ENCODE measurements around the gene PRRG2. TPM values are rescaled to one million over a fixed set of nuclear protein-coding genes. Genes with fewer than 3 reads are reported as not detected.

PRRG2 gene
- total and polyA plus RNA-seq, 2 of the 13 experiments (the other 11 are each of a cell fraction or from before 2014, with no cell fraction given): 0.66 to 0.82 TPM

- TF ChIP-seq HNRNPK (IDR thresholded peaks at IDR 0.05; ENCODE audit: low read depth, low read length, poor library complexity, severe bottlenecking) (no peak), RXRA (CRISPR knock-in tag; IDR thresholded peaks at IDR 0.05) (no peak), MTA1 (CRISPR knock-in tag; IDR thresholded peaks at IDR 0.05; ENCODE audit: borderline replicate concordance) (peak; percentile 37; the same call in 1 of the 2 replicates), ZNF17 (CRISPR knock-in tag; IDR thresholded peaks at IDR 0.05) (no peak), KDM4B (CRISPR knock-in tag; IDR thresholded peaks at IDR 0.05) (no peak), GTF2F1 (IDR thresholded peaks at IDR 0.05; ENCODE audit: low read length) (no peak), HDAC1 (CRISPR knock-in tag; IDR thresholded peaks at IDR 0.05) (peak; percentile 14; the same call in 1 of the 2 replicates), ZNF747 (CRISPR knock-in tag; IDR thresholded peaks at IDR 0.05; ENCODE audit: borderline replicate concordance) (no peak), ZFY (CRISPR knock-in tag; IDR thresholded peaks at IDR 0.05) (peak; percentile 81), TSC22D2 (CRISPR knock-in tag; IDR thresholded peaks at IDR 0.05; ENCODE audit: borderline replicate concordance) (no peak), CAMTA2 (CRISPR knock-in tag; IDR thresholded peaks at IDR 0.05; ENCODE audit: borderline replicate concordance) (no peak), HNRNPLL (IDR thresholded peaks at IDR 0.05; ENCODE audit: low read depth, low read length, poor library complexity, severe bottlenecking) (no peak), SP2 (CRISPR knock-in tag; IDR thresholded peaks at IDR 0.05) (no peak), GZF1 (CRISPR knock-in tag; IDR thresholded peaks at IDR 0.05) (no peak), KLF12 (CRISPR knock-in tag; IDR thresholded peaks at IDR 0.05; ENCODE audit: borderline replicate concordance) (0 out of 2 replicates have a peak, but pooled peaks have one; percentile 33), ZNF644 (CRISPR knock-in tag; IDR thresholded peaks at IDR 0.05; ENCODE audit: low read depth) (no peak)
- TF ChIP-seq, protein P1, sequence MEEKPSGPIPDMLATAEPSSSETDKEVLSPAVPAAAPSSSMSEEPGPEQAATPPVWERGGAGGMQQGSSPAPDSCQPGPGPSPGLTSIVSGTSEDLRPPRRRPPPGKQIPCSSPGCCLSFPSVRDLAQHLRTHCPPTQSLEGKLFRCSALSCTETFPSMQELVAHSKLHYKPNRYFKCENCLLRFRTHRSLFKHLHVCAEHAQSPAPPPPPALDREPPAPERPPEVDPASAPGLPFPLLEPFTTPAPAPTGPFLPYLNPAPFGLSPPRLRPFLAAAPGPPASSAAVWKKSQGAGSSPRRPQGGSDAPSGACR (CRISPR knock-in tag; IDR thresholded peaks at IDR 0.05): peak; percentile 36; the same call in 1 of the 2 replicates
- TF ChIP-seq, protein P2, sequence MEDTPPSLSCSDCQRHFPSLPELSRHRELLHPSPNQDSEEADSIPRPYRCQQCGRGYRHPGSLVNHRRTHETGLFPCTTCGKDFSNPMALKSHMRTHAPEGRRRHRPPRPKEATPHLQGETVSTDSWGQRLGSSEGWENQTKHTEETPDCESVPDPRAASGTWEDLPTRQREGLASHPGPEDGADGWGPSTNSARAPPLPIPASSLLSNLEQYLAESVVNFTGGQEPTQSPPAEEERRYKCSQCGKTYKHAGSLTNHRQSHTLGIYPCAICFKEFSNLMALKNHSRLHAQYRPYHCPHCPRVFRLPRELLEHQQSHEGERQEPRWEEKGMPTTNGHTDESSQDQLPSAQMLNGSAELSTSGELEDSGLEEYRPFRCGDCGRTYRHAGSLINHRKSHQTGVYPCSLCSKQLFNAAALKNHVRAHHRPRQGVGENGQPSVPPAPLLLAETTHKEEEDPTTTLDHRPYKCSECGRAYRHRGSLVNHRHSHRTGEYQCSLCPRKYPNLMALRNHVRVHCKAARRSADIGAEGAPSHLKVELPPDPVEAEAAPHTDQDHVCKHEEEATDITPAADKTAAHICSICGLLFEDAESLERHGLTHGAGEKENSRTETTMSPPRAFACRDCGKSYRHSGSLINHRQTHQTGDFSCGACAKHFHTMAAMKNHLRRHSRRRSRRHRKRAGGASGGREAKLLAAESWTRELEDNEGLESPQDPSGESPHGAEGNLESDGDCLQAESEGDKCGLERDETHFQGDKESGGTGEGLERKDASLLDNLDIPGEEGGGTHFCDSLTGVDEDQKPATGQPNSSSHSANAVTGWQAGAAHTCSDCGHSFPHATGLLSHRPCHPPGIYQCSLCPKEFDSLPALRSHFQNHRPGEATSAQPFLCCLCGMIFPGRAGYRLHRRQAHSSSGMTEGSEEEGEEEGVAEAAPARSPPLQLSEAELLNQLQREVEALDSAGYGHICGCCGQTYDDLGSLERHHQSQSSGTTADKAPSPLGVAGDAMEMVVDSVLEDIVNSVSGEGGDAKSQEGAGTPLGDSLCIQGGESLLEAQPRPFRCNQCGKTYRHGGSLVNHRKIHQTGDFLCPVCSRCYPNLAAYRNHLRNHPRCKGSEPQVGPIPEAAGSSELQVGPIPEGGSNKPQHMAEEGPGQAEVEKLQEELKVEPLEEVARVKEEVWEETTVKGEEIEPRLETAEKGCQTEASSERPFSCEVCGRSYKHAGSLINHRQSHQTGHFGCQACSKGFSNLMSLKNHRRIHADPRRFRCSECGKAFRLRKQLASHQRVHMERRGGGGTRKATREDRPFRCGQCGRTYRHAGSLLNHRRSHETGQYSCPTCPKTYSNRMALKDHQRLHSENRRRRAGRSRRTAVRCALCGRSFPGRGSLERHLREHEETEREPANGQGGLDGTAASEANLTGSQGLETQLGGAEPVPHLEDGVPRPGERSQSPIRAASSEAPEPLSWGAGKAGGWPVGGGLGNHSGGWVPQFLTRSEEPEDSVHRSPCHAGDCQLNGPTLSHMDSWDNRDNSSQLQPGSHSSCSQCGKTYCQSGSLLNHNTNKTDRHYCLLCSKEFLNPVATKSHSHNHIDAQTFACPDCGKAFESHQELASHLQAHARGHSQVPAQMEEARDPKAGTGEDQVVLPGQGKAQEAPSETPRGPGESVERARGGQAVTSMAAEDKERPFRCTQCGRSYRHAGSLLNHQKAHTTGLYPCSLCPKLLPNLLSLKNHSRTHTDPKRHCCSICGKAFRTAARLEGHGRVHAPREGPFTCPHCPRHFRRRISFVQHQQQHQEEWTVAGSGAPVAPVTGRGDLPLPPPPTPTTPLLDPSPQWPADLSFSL (CRISPR knock-in tag; IDR thresholded peaks at IDR 0.05): no peak
Measured at GRCh38 chr19:49591731-49592485, 10.8 kb downstream of the PRRG2 start (continued).

Data from HepG2 (cell line).